Endothelial cell of umbilical vein (primary cell): Measurements from ENCODE around the gene LRP11. TPM values are rescaled to one million over a fixed set of nuclear protein-coding genes. Genes with fewer than 3 reads are reported as not detected.
"Not testable (repeated sequence)": the region's sequence is repeated elsewhere in the genome, so short reads cannot be mapped to it uniquely, and the experiment has no call there.

Experiments used
- BruUV-seq: library from RNA; stranded (reverse); fragments of 400-500 nt; replicated peaks from 2 replicates; lab custom pipeline; 2021; lab: Mats Ljungman, UMichigan
- CTCF ChIA-PET: fragments of 300-600, 350-600 bp; sonication (Branson Sonifier 250); formaldehyde crosslinking; loops from one replicate; lab custom pipeline; 2021; ENCODE audit warnings: antibody characterized with exemption, inconsistent platforms; lab: Charles Lee
- POLR2A ChIA-PET: fragments of 300-600, 350-600 bp; sonication (Branson Sonifier 250); formaldehyde crosslinking; loops from one replicate; lab custom pipeline; 2021; ENCODE audit warnings: antibody characterized with exemption, inconsistent platforms; lab: Charles Lee
- DNase-seq: peaks from one replicate; pipeline ENCODE4 v3.0.0-alpha.2; 2011; ENCODE audit warnings: low read depth, low spot score
- FAIRE-seq: peaks from 2 replicates; lab custom pipeline; 2011; peaks lifted over from hg19 to GRCh38; lab: Jason Lieb, UNC
- H2AFZ ChIP-seq: 2 replicates; pipeline ENCODE4 v1.6.0; 2012; ENCODE audit warnings: low read depth, low read length, control low read depth, inconsistent platforms
- H3K27ac ChIP-seq: 2 replicates; pipeline ENCODE4 v1.5.1; 2011; ENCODE audit warnings: low read depth, mild to moderate bottlenecking, control low read depth, low read length, moderate library complexity; ENCODE audit not compliant: insufficient read depth
- H3K27me3 ChIP-seq, 2 experiments: 2 replicates each; pipeline versions ENCODE4 v1.6.0 to v1.6.1; 2011; ENCODE audit warnings: low read length in 2 of 2, mixed read lengths in 1 of 2; ENCODE audit not compliant: control insufficient read depth in 2 of 2, insufficient read depth in 2 of 2
- H3K36me3 ChIP-seq, 2 experiments: 2 replicates in 1 of 2; 3 replicates in 1 of 2; pipeline ENCODE4 v1.5.1; 2011; ENCODE audit warnings: low read length in 2 of 2, mild to moderate bottlenecking in 1 of 2, moderate library complexity in 1 of 2; ENCODE audit not compliant: control insufficient read depth in 2 of 2, insufficient read depth in 2 of 2; ENCODE audit errors: extremely low read depth in 1 of 2
- H3K4me1 ChIP-seq: 3 replicates; pipeline ENCODE4 v1.5.1; 2011; ENCODE audit warnings: mild to moderate bottlenecking, low read length; ENCODE audit not compliant: control insufficient read depth, insufficient read depth; ENCODE audit errors: extremely low read depth
- H3K4me2 ChIP-seq: 2 replicates; pipeline ENCODE4 v1.6.1; 2011; ENCODE audit warnings: low read length, control low read depth, mixed read lengths; ENCODE audit not compliant: insufficient read depth
- H3K4me3 ChIP-seq, 3 experiments: fragments of 200-600 bp in 1 of 3; sonication (generic), shearing (Covaris generic) in 1 of 3; replicated peaks in 1 of 3; 2 replicates each; pipeline ENCODE4 v1.5.1; 2011 to 2016; ENCODE audit warnings: control low read depth in 3 of 3, low read length in 3 of 3, mild to moderate bottlenecking in 2 of 3, inconsistent platforms in 1 of 3, low read depth in 1 of 3, moderate library complexity in 1 of 3; ENCODE audit not compliant: insufficient read depth in 1 of 3
- H3K79me2 ChIP-seq: 2 replicates; pipeline ENCODE4 v1.6.0; 2012; ENCODE audit warnings: low read length, inconsistent platforms; ENCODE audit not compliant: control insufficient read depth, insufficient read depth
- H3K9ac ChIP-seq: replicated peaks from 2 replicates; pipeline ENCODE3; 2011; ENCODE audit warnings: low read length, control low read depth; ENCODE audit not compliant: insufficient read depth; ENCODE audit errors: extremely low read depth
- H3K9me1 ChIP-seq: replicated peaks from 3 replicates; pipeline ENCODE4 v1.6.0; 2011; ENCODE audit warnings: mild to moderate bottlenecking, low read length; ENCODE audit not compliant: control insufficient read depth, insufficient read depth; ENCODE audit errors: extremely low read depth
- H3K9me3 ChIP-seq: replicated peaks from 2 replicates; pipeline ENCODE4 v1.5.1; 2012; ENCODE audit warnings: low read length, inconsistent platforms; ENCODE audit not compliant: control insufficient read depth, insufficient read depth
- H4K20me1 ChIP-seq: replicated peaks from 2 replicates; pipeline ENCODE3; 2011; ENCODE audit warnings: mild to moderate bottlenecking, low read length; ENCODE audit not compliant: control insufficient read depth, insufficient read depth; ENCODE audit errors: extremely low read depth
- EZH2 ChIP-seq: IDR thresholded peaks from 2 replicates; pipeline ENCODE4 v1.6.1; 2012; ENCODE audit warnings: borderline replicate concordance, low read depth, mild to moderate bottlenecking, moderate library complexity, low read length, inconsistent platforms; ENCODE audit not compliant: severe bottlenecking
- FOS ChIP-seq: IDR thresholded peaks from 2 replicates; pipeline ENCODE4 v1.6.1; 2011; ENCODE audit warnings: mild to moderate bottlenecking, low read length, moderate library complexity, borderline replicate concordance; ENCODE audit not compliant: insufficient read depth
- GATA2 ChIP-seq: IDR thresholded peaks from 2 replicates; pipeline ENCODE4 v1.7.0; 2011; ENCODE audit warnings: low read depth, mild to moderate bottlenecking, moderate library complexity, mixed read lengths, low read length; ENCODE audit not compliant: insufficient read length, insufficient read depth
- JUN ChIP-seq: IDR thresholded peaks from 2 replicates; pipeline ENCODE4 v1.6.1; 2011; ENCODE audit warnings: borderline replicate concordance, low read depth; ENCODE audit not compliant: insufficient read length, insufficient read depth
- MAX ChIP-seq: IDR thresholded peaks from 2 replicates; pipeline ENCODE4 v1.6.1; 2011; ENCODE audit not compliant: insufficient read depth, insufficient read length
- MYC ChIP-seq: IDR thresholded peaks from one replicate; pipeline ENCODE4 v1.6.1; 2011; ENCODE audit warnings: mild to moderate bottlenecking, low read depth, low read length
- POLR2A ChIP-seq: IDR thresholded peaks from 2 replicates; pipeline ENCODE4 v1.6.1; 2012; ENCODE audit warnings: low read depth, mild to moderate bottlenecking, control low read depth, low read length
- POLR2AphosphoS5 ChIP-seq: IDR thresholded peaks from 2 replicates; pipeline ENCODE4 v1.6.1; 2012; ENCODE audit warnings: low read depth, mild to moderate bottlenecking, control low read depth, low read length, moderate library complexity; ENCODE audit not compliant: insufficient read depth
- dilution Hi-C: fragments of 300-500 bp; cut with MboI; formaldehyde crosslinking; loops from one replicate; pipeline ENCODE4 v1.15.0; 2019; ENCODE audit warnings: low sequenced_read_pairs; ENCODE audit not compliant: extremely low pct_ligation_motif_present
- intact Hi-C: fragments of 100-400 bp; cut with micrococcal nuclease; formaldehyde crosslinking; loops from one replicate; pipeline ENCODE4 v1.10.0; 2022
- polyA plus RNA-seq, 4 experiments: library from polyadenylated mRNA; depleted of rRNA in 3 of 4; stranded (reverse) in 3 of 4; unstranded in 1 of 4; fragments of >200 nt; gene quantifications; 2 replicates each; pipeline versions ENCODE4 v1.2.1 to v1.2.3, GENCODE V29; 2011 to 2012; ENCODE audit warnings: missing spikeins in 1 of 4
- total RNA-seq: library from RNA; stranded (reverse); gene quantifications from 2 replicates; pipeline ENCODE4 v1.2.3, GENCODE V29; 2021
- TF ChIP-seq, protein P1 (sequence below), 2 donors: IDR thresholded peaks; 1 replicate in 1 of 2; 2 replicates in 1 of 2; pipeline ENCODE4 v1.5.1; 2011; ENCODE audit warnings: low read length in 2 of 2, mild to moderate bottlenecking in 2 of 2, moderate library complexity in 2 of 2, control low read depth in 1 of 2, inconsistent platforms in 1 of 2, low read depth in 1 of 2; ENCODE audit not compliant: insufficient read depth in 1 of 2; ENCODE audit errors: extremely low read depth in 1 of 2

Gene LRP11
- total and polyA plus RNA-seq, 2 donors (not counting 3 experiments of a cell fraction or from before 2014, with no cell fraction given), result 23.1 to 59.1 TPM

- H3K4me1 ChIP-seq, result peaks cover 72% of the 10 kb centered on the region
- peak overlapping the region; percentile 95 for H3K27ac ChIP-seq
- DNase-seq (no peak), FAIRE-seq (no peak)
- peak overlapping the region; percentile 97 for H3K4me2 ChIP-seq
- H2AFZ ChIP-seq, result no peak overlapping the region
- BruUV-seq, result no TSS peak
- H3K9me1 ChIP-seq, result no peaks in the 10 kb centered on the region
- H3K4me3 ChIP-seq, result no peak overlapping the region
- TF ChIP-seq EZH2 (no peak), FOS (no peak), MYC (no peak), POLR2A (no peak), JUN (no peak), GATA2 (no peak), POLR2AphosphoS5 (no peak), MAX (no peak)
- TF ChIP-seq, protein P1, sequence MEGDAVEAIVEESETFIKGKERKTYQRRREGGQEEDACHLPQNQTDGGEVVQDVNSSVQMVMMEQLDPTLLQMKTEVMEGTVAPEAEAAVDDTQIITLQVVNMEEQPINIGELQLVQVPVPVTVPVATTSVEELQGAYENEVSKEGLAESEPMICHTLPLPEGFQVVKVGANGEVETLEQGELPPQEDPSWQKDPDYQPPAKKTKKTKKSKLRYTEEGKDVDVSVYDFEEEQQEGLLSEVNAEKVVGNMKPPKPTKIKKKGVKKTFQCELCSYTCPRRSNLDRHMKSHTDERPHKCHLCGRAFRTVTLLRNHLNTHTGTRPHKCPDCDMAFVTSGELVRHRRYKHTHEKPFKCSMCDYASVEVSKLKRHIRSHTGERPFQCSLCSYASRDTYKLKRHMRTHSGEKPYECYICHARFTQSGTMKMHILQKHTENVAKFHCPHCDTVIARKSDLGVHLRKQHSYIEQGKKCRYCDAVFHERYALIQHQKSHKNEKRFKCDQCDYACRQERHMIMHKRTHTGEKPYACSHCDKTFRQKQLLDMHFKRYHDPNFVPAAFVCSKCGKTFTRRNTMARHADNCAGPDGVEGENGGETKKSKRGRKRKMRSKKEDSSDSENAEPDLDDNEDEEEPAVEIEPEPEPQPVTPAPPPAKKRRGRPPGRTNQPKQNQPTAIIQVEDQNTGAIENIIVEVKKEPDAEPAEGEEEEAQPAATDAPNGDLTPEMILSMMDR (IDR thresholded peaks at IDR 0.05; ENCODE audit: extremely low read depth in 1 of 2, insufficient read depth in 1 of 2, low read depth in 1 of 2, low read length in 2 of 2), result no peak
- ChIA-PET CTCF (interaction anchor here (1.4 to 1.6 kb wide), 2 partner anchors 9 to 14 kb away, joined by 3 to 9 read pairs; partner anchors contain the start of gene LRP11), POLR2A (no interaction called here)
- H3K9ac ChIP-seq, result peak overlapping the region; percentile 92
- no peaks in the 10 kb centered on the region for H3K36me3 ChIP-seq
- dilution Hi-C loops (no loop called here), intact Hi-C loops (no loop called here)
- no peaks in the 10 kb centered on the region for H3K9me3 ChIP-seq
- no peaks in the 10 kb centered on the region for H4K20me1 ChIP-seq
- peaks cover 47% of the 10 kb centered on the region for H3K79me2 ChIP-seq
- H3K27me3 ChIP-seq, result no peaks in the 10 kb centered on the region
Observed at GRCh38 chr6:149854532-149854931, 9.6 kb downstream of the LRP11 start.

DNA sequence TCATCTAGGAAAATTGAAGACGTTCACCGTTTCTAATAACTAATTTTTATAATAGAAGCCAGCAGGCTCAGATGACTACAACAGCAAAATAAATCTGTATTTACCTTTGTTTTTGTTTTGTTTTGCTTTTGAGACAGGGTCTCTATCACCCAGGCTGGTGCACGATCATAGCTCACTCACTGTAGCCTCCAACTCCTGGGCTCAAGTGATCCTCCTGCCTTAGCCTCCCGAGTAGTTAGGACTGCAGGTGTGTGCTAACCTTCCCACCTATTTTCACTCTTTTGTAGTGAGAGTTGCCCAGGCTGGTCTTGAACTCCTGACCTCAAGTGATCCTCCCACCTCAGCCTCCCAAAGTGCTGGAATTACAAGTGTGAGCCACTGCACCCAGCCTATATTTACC, 10.1 kb downstream of the LRP11 start:
- POLR2A ChIA-PET, FAIRE-seq, H3K27me3 ChIP-seq, H3K9me3 ChIP-seq, BruUV-seq, H3K36me3 ChIP-seq, DNase-seq, H3K4me3 ChIP-seq, H4K20me1 ChIP-seq, intact Hi-C loops, dilution Hi-C loops, H2AFZ ChIP-seq, H3K9me1 ChIP-seq: not testable (repeated sequence)
- peak overlapping the region; percentile 92 for H3K9ac ChIP-seq
- peaks cover 68% of the 10 kb centered on the region for H3K4me1 ChIP-seq
- H3K27ac ChIP-seq, result peak overlapping the region; percentile 95
- CTCF ChIA-PET, result interaction anchor here (0.8 to 1.6 kb wide), 3 partner anchors 10 to 14 kb away, joined by 3 to 9 read pairs (median 3); partner anchors contain the start of gene LRP11
- peak overlapping the region; percentile 97 for H3K4me2 ChIP-seq
- H3K79me2 ChIP-seq, result peaks cover 43% of the 10 kb centered on the region
